ENCODE measurements around the gene ABLIM1. TPM values are rescaled to one million over a fixed set of nuclear protein-coding genes. Genes with fewer than 3 reads are reported as not detected.

The ABLIM1 gene
- total and polyA plus RNA-seq, 10 of the 15 experiments (the other 5 are each of a cell fraction or from before 2014, with no cell fraction given): 14.2 to 50.5 (median 28.1) TPM

DNA sequence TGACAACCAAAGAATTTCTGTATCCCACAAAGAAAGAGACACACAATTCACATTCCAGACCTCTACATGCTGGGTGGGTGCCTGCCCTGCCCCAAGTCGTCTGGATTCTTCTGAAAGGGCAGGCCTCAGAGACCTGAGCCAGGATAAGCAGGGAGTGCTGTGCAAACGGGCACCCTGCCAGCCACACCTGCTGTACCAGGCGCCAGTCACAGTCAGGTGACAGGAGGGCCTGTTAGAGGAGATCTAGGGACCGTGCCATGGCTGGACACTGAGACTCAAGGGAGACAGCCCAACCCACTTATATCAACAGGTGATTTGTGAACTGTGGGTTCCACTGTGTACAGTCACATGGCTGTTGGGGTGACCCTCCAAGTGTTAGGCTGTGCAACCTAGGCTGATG, 150.6 kb downstream of the ABLIM1 start:
- Histone ChIP-seq H3K36me3 (ENCODE audit: control insufficient read depth in 2 of 2, insufficient read depth in 2 of 2, low read length in 1 of 2) (no peaks in the 10 kb centered on the region), H3K27me3 (replicated peaks in 1 of 2; ENCODE audit: control insufficient read depth in 2 of 2, insufficient read depth in 2 of 2, low read length in 1 of 2) (no peaks in the 10 kb centered on the region; a peak in 2 of 4 replicates), H3K4me2 (ENCODE audit: control insufficient read depth, insufficient read depth) (no peak overlapping the region), H2AFZ (ENCODE audit: control insufficient read depth, low read depth, low read length) (no peak overlapping the region), H3K4me3 (no peak overlapping the region), H3K9ac (ENCODE audit: control insufficient read depth, insufficient read depth, low read length) (no peak overlapping the region), H3K79me2 (ENCODE audit: control insufficient read depth, insufficient read depth, low read length) (no peaks in the 10 kb centered on the region), H3K9me3 (replicated peaks; ENCODE audit: control insufficient read depth, insufficient read depth, low read length) (no peaks in the 10 kb centered on the region), H3K4me1 (ENCODE audit: control insufficient read depth, insufficient read depth, low read length) (0 out of 2 replicates have a peak, but pooled peaks cover 3% of the 10 kb centered on the region), H3K27ac (ENCODE audit: control insufficient read depth, insufficient read depth) (no peak overlapping the region), H4K20me1 (ENCODE audit: control insufficient read depth, insufficient read depth) (no peaks in the 10 kb centered on the region)
- no TSS peak for BruUV-seq (replicated peaks)
- FAIRE-seq (no peak), ATAC-seq (no peak), DNase-seq (ENCODE audit: low read depth, low spot score) (no peak)
- ChIA-PET SMC1A (ENCODE audit: uncharacterized antibody, unreplicated experiment) (interaction anchor here (1.3 kb wide), 1 partner anchor 9 kb away, joined by 4 read pairs; no protein-coding TSS in a partner anchor), CTCF (interaction anchor here (1.0 kb wide), 1 partner anchor 10 kb away, joined by 3 read pairs; no protein-coding TSS in a partner anchor), RAD21 (ENCODE audit: unreplicated experiment) (interaction anchor here (0.9 kb wide), 1 partner anchor 18 kb away, joined by 3 read pairs; no protein-coding TSS in a partner anchor), POLR2A (no interaction called here)
- in situ Hi-C loops (cut with MboI): no loop called here
- 77% methylated on average over 4 of the region's 4 CpGs for WGBS (ENCODE audit: insufficient coverage, insufficient replicate concordance, low lambda C conversion rate, missing lambda C conversion rate)
- TF ChIP-seq JUNB (IDR thresholded peaks at IDR 0.05): no peak
- TF ChIP-seq TAF1 (IDR thresholded peaks at IDR 0.05; ENCODE audit: borderline replicate concordance, low read depth, low read length): no peak
- TF ChIP-seq, protein P1, sequence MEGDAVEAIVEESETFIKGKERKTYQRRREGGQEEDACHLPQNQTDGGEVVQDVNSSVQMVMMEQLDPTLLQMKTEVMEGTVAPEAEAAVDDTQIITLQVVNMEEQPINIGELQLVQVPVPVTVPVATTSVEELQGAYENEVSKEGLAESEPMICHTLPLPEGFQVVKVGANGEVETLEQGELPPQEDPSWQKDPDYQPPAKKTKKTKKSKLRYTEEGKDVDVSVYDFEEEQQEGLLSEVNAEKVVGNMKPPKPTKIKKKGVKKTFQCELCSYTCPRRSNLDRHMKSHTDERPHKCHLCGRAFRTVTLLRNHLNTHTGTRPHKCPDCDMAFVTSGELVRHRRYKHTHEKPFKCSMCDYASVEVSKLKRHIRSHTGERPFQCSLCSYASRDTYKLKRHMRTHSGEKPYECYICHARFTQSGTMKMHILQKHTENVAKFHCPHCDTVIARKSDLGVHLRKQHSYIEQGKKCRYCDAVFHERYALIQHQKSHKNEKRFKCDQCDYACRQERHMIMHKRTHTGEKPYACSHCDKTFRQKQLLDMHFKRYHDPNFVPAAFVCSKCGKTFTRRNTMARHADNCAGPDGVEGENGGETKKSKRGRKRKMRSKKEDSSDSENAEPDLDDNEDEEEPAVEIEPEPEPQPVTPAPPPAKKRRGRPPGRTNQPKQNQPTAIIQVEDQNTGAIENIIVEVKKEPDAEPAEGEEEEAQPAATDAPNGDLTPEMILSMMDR (IDR thresholded peaks at IDR 0.05 in 2 of 3, conservative IDR thresholded peaks at IDR 0.05 in 1 of 3; ENCODE audit: control insufficient read depth in 2 of 3, extremely low read depth in 1 of 3, insufficient read depth in 1 of 3, low read depth in 3 of 3, low read length in 3 of 3): no peak
- no peak for TF ChIP-seq SP1 (IDR thresholded peaks at IDR 0.05; ENCODE audit: low read depth, low read length)
- no peak for TF ChIP-seq HDAC2 (IDR thresholded peaks at IDR 0.05)
- TF ChIP-seq TCF7 (IDR thresholded peaks at IDR 0.05; ENCODE audit: borderline replicate concordance): no peak
- no peak for TF ChIP-seq FOXK2 (IDR thresholded peaks at IDR 0.05)
- TF ChIP-seq, protein P2, sequence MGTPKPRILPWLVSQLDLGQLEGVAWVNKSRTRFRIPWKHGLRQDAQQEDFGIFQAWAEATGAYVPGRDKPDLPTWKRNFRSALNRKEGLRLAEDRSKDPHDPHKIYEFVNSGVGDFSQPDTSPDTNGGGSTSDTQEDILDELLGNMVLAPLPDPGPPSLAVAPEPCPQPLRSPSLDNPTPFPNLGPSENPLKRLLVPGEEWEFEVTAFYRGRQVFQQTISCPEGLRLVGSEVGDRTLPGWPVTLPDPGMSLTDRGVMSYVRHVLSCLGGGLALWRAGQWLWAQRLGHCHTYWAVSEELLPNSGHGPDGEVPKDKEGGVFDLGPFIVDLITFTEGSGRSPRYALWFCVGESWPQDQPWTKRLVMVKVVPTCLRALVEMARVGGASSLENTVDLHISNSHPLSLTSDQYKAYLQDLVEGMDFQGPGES (IDR thresholded peaks at IDR 0.05): no peak
- TF ChIP-seq, protein P3, sequence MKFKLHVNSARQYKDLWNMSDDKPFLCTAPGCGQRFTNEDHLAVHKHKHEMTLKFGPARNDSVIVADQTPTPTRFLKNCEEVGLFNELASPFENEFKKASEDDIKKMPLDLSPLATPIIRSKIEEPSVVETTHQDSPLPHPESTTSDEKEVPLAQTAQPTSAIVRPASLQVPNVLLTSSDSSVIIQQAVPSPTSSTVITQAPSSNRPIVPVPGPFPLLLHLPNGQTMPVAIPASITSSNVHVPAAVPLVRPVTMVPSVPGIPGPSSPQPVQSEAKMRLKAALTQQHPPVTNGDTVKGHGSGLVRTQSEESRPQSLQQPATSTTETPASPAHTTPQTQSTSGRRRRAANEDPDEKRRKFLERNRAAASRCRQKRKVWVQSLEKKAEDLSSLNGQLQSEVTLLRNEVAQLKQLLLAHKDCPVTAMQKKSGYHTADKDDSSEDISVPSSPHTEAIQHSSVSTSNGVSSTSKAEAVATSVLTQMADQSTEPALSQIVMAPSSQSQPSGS (IDR thresholded peaks at IDR 0.05; ENCODE audit: low read length): no peak
- TF ChIP-seq, protein P4, sequence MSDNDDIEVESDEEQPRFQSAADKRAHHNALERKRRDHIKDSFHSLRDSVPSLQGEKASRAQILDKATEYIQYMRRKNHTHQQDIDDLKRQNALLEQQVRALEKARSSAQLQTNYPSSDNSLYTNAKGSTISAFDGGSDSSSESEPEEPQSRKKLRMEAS (IDR thresholded peaks at IDR 0.05; ENCODE audit: low read depth, low read length): no peak
- no peak for TF ChIP-seq GABPA (IDR thresholded peaks at IDR 0.05; ENCODE audit: low read depth)
- TF ChIP-seq NR2C2 (IDR thresholded peaks at IDR 0.05; ENCODE audit: borderline replicate concordance, control insufficient read depth, insufficient read length, low read depth): no peak
- no peak for TF ChIP-seq SUPT20H (IDR thresholded peaks at IDR 0.05; ENCODE audit: borderline replicate concordance, control insufficient read depth, low read depth, low read length)
- no peak for TF ChIP-seq PML (IDR thresholded peaks at IDR 0.05; ENCODE audit: low read length)
- no peak for TF ChIP-seq EED (IDR thresholded peaks at IDR 0.05; ENCODE audit: low read depth)
- TF ChIP-seq, protein P5, sequence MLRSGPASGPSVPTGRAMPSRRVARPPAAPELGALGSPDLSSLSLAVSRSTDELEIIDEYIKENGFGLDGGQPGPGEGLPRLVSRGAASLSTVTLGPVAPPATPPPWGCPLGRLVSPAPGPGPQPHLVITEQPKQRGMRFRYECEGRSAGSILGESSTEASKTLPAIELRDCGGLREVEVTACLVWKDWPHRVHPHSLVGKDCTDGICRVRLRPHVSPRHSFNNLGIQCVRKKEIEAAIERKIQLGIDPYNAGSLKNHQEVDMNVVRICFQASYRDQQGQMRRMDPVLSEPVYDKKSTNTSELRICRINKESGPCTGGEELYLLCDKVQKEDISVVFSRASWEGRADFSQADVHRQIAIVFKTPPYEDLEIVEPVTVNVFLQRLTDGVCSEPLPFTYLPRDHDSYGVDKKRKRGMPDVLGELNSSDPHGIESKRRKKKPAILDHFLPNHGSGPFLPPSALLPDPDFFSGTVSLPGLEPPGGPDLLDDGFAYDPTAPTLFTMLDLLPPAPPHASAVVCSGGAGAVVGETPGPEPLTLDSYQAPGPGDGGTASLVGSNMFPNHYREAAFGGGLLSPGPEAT (IDR thresholded peaks at IDR 0.05; ENCODE audit: low read depth): no peak
- TF ChIP-seq RUNX3 (IDR thresholded peaks at IDR 0.05; ENCODE audit: low read length): no peak
- TF ChIP-seq RFX5 (IDR thresholded peaks at IDR 0.05; ENCODE audit: low read depth, low read length): no peak
- intact Hi-C loops (cut with micrococcal nuclease; ENCODE audit: unreplicated experiment): no loop called here
